Activated CD4-positive, alpha-beta T cell treated with anti-CD3 and anti-CD28 coated beads for 36 hours (primary cell): ENCODE data around the gene NCKAP5. TPM values are rescaled to one million over a fixed set of nuclear protein-coding genes. Genes with fewer than 3 reads are reported as not detected.

Experiments
- ATAC-seq: fragments of 200-7000 bp; cut with Tn5 transposase; one replicate; pipeline ENCODE4 v1.10.0; 2021; ENCODE audit warnings: mild to moderate bottlenecking, moderate library complexity
- CTCF ChIA-PET: fragments of 350-600 bp; sonication (Branson Sonifier 250); formaldehyde crosslinking; loops from one replicate; lab custom pipeline; 2021; ENCODE audit warnings: antibody characterized with exemption; lab: Charles Lee
- POLR2A ChIA-PET: fragments of 350-600 bp; sonication (Branson Sonifier 250); formaldehyde crosslinking; loops from one replicate; lab custom pipeline; 2021; ENCODE audit warnings: antibody characterized with exemption, inconsistent platforms; lab: Charles Lee
- DNase-seq: peaks from one replicate; pipeline ENCODE4 v3.0.0-alpha.2; 2020
- H3K27ac Mint-ChIP-seq: one replicate; pipeline ENCODE4 v1.8.0; 2021; ENCODE audit warnings: mixed read lengths
- H3K27me3 Mint-ChIP-seq: one replicate; pipeline ENCODE4 v1.8.0; 2021; ENCODE audit warnings: mixed read lengths
- H3K36me3 Mint-ChIP-seq: one replicate; pipeline ENCODE4 v1.8.0; 2021; ENCODE audit warnings: low read depth, mixed read lengths
- H3K4me1 Mint-ChIP-seq: one replicate; pipeline ENCODE4 v1.8.0; 2021; ENCODE audit warnings: mixed read lengths
- H3K4me3 Mint-ChIP-seq: one replicate; pipeline ENCODE4 v1.8.0; 2021; ENCODE audit warnings: mild to moderate bottlenecking, moderate library complexity, mixed read lengths
- H3K9me3 Mint-ChIP-seq: one replicate; pipeline ENCODE4 v1.8.0; 2021; ENCODE audit warnings: low read depth, mixed read lengths
- intact Hi-C, 2 experiments: fragments of 100-400 bp; cut with DNase I in 1 of 2; cut with micrococcal nuclease in 1 of 2; formaldehyde crosslinking; loops; one replicate each; pipeline versions ENCODE4 v1.14.2 to v1.15.1; 2022 to 2024; cut with DNase I, micrococcal nuclease
- total RNA-seq, 2 experiments: library from RNA; stranded (reverse); gene quantifications; one replicate each; pipeline ENCODE4 v1.2.3, GENCODE V29; 2021

NCKAP5 gene
- total RNA-seq, 2 experiments from 2014 or later, result not detected

DNA sequence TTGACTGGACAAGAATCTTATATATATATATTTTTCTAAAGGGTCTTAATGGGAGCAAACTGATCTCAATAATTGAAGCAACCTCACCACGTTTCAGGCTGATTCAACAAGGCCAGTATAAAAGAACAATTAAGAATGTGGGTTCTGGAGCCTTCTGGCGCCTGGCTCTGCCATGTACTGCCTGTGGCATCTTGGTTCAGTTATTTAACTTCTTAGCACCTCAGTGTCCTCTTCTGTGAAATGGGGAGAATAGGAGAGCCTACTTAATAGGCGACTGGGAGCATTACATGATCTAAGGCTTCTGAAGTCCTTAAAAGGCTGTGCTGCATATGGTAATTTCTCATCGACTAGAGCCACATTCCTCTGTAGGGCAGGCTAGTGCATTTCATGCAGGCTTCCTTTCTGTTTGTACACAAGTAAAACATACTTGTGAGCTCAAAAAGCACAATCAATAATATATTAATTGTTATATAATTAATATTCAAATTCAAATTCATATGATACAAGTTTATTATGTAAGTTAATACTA, 779.9 kb downstream of the NCKAP5 start:
- no peaks in the 10 kb centered on the region for H3K4me1 Mint-ChIP-seq
- ChIA-PET CTCF (no interaction called here), POLR2A (no interaction called here)
- H3K4me3 Mint-ChIP-seq, result no peak overlapping the region
- no peaks in the 10 kb centered on the region for H3K9me3 Mint-ChIP-seq
- intact Hi-C loops, result no loop called here
- DNase-seq (no peak), ATAC-seq (no peak)
- no peak overlapping the region for H3K27ac Mint-ChIP-seq
- no peaks in the 10 kb centered on the region for H3K36me3 Mint-ChIP-seq
- H3K27me3 Mint-ChIP-seq, result peaks cover 2% of the 10 kb centered on the region

DNA sequence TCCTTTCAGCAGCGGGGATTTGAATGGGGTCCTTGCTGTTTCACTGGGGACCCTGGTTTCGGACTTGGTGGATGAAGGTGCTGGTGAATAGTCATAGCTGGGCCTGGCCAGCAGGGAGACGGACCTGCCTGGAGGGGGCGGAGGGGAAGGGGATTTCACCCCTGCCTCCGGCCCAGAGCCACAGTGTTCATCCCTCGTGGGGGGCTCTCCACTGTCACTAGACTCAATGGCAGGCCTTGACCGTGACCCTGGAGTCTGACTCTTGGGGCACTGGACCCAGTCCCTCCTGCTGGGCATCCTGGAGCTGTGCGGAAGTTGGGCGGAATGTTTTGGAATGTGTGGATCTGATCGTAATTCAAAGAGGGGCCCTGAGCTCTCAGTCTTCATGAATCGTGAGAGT, 784.4 kb downstream of the NCKAP5 start:
- intact Hi-C loops, result no loop called here
- Mint-ChIP-seq H3K4me1 (no peaks in the 10 kb centered on the region), H3K27ac (no peak overlapping the region), H3K36me3 (no peaks in the 10 kb centered on the region), H3K4me3 (no peak overlapping the region), H3K27me3 (peaks cover 2% of the 10 kb centered on the region), H3K9me3 (no peaks in the 10 kb centered on the region)
- POLR2A ChIA-PET, result no interaction called here
- ATAC-seq (no peak), DNase-seq (no peak)
- CTCF ChIA-PET, result no interaction called here

DNA sequence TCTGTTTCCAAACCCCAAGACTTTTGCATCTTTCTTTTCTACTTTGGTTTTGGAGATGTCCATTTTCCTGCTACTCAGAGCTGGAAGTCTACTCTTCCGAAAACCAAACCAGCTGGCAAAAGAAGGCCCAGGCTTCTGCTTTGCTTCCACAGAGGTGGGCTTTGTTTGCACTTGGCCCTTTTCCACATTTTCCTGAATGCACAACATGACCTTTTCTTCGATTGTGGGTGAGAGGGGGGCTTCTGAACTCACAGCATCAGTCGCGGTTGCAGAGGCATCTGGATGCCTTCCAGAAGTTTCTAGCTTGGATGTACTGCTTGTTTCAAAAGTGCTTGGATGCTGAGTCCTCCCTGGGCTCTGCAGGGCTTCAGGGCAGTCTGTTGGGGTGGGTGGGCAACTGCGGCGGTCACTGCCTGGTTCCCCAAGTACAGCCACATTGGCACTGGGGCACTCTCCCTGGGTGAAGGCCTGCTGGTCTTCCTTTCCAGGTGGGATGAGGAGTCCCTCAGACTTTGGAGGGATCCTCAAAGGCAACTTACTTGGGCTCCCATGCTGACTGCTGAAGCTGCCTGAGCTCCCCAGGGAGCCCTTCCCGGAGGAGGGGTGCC, 786.0 kb downstream of the NCKAP5 start:
- ATAC-seq (no peak), DNase-seq (no peak)
- no peaks in the 10 kb centered on the region for H3K36me3 Mint-ChIP-seq
- H3K9me3 Mint-ChIP-seq, result no peaks in the 10 kb centered on the region
- no peak overlapping the region for H3K27ac Mint-ChIP-seq
- ChIA-PET CTCF (no interaction called here), POLR2A (no interaction called here)
- intact Hi-C loops, result no loop called here
- no peak overlapping the region for H3K4me3 Mint-ChIP-seq
- no peaks in the 10 kb centered on the region for H3K4me1 Mint-ChIP-seq
- peaks cover 2% of the 10 kb centered on the region for H3K27me3 Mint-ChIP-seq

DNA sequence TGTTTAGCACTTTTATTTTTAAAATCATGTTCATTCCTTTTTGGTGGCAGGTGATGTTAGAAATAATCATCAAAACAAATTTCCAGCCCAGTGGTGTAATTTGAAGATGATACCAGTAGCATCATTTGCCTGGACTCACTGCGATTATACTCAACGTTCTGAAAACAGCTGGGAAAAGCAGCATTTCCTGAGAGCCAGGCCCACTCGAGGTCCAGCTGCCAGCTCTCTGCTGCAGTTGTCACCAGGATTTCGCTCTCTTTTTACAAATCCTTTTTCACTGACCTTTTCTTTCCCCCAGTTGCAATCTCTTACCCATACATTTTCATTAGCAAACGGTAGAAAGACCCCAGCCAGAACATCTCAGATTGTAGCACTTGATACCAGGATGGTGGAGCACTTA, 787.6 kb downstream of the NCKAP5 start:
- no peak for ATAC-seq
- Mint-ChIP-seq H3K4me1 (no peaks in the 10 kb centered on the region), H3K27me3 (no peaks in the 10 kb centered on the region), H3K9me3 (no peaks in the 10 kb centered on the region), H3K4me3 (no peak overlapping the region), H3K27ac (no peak overlapping the region), H3K36me3 (no peaks in the 10 kb centered on the region)
- POLR2A ChIA-PET, result no interaction called here
- intact Hi-C loops, result no loop called here
- CTCF ChIA-PET, result no interaction called here
- DNase-seq, result no peak

DNA sequence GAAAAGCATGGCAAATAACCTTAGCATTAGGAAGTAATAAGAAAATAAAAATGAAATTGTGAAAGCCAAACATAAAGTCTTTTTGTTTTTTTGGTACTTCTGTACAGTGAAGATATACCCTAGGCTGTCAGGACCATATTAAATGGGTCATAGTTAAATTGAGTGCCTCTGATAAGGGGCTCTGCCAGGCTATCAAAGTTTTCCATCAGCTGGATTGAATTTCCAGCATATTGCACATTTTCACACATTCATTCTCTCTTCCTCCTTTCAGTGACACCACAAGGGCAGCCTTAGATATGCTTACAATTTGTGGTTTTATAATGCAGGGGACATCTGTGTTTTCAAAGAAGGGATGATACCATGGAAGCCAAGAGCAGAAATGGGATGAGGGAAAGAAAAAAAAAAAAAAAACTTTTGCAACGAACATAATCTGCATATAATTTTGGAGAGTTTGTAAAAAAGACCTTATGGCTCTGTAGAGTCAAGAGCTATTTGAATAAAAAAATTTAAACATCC, 789.0 kb downstream of the NCKAP5 start:
- H3K27me3 Mint-ChIP-seq, result no peaks in the 10 kb centered on the region
- H3K4me3 Mint-ChIP-seq, result no peak overlapping the region
- ATAC-seq (no peak), DNase-seq (no peak)
- ChIA-PET POLR2A (interaction anchor here (0.7 kb wide), 1 partner anchor 8 kb away, joined by 6 read pairs; no protein-coding TSS in a partner anchor), CTCF (no interaction called here)
- H3K27ac Mint-ChIP-seq, result no peak overlapping the region
- no peaks in the 10 kb centered on the region for H3K9me3 Mint-ChIP-seq
- H3K36me3 Mint-ChIP-seq, result no peaks in the 10 kb centered on the region
- H3K4me1 Mint-ChIP-seq, result no peaks in the 10 kb centered on the region
- intact Hi-C loops, result no loop called here

DNA sequence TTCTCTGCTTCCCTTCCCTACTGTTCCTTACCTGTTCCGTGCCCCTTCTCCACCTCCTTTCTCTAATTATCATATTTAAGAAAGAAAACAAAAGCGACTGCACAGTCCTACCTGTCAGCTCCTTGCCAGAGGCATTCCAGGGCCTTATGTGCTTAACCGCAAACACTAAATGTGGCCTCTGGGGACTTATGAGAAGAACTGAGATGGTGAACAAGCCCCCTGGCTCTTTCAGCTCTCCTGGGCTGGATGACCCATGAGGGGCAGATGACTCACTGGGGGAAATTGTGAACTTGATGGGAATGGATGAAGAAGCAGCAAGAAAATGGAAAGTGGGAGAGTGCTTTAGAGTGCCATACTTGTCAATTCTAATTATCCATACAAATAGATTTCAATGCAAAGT, 792.0 kb downstream of the NCKAP5 start:
- DNase-seq, result no peak
- no peaks in the 10 kb centered on the region for H3K4me1 Mint-ChIP-seq
- POLR2A ChIA-PET, result no interaction called here
- H3K27ac Mint-ChIP-seq, result no peak overlapping the region
- intact Hi-C loops, result no loop called here
- no peaks in the 10 kb centered on the region for H3K36me3 Mint-ChIP-seq
- CTCF ChIA-PET, result no interaction called here
- H3K4me3 Mint-ChIP-seq, result no peak overlapping the region
- H3K27me3 Mint-ChIP-seq, result no peaks in the 10 kb centered on the region
- H3K9me3 Mint-ChIP-seq, result no peaks in the 10 kb centered on the region
- no peak for ATAC-seq

DNA sequence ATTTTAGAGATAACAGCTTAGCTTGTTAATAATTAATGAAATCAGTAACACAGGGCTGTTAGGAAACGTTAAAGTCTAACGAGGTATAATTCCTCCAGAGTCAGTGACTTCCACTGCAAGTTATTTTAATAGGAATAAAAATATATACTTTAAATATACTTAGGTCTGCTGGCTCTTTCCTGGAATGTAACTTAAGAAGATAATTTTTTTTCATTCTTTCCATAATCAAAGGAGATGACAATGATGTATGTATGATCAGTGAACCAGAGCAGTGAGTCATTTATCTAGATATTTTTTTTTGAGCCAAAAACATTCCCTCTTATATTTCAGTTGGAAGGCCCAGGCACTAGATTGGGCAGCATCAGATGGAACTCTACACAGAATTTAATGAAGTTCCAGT, 794.1 kb downstream of the NCKAP5 start:
- ATAC-seq, result no peak
- Mint-ChIP-seq H3K27ac (no peak overlapping the region), H3K4me1 (no peaks in the 10 kb centered on the region), H3K36me3 (no peaks in the 10 kb centered on the region), H3K27me3 (no peaks in the 10 kb centered on the region), H3K4me3 (no peak overlapping the region), H3K9me3 (no peaks in the 10 kb centered on the region)
- ChIA-PET CTCF (no interaction called here), POLR2A (no interaction called here)
- no peak for DNase-seq
- intact Hi-C loops, result no loop called here

DNA sequence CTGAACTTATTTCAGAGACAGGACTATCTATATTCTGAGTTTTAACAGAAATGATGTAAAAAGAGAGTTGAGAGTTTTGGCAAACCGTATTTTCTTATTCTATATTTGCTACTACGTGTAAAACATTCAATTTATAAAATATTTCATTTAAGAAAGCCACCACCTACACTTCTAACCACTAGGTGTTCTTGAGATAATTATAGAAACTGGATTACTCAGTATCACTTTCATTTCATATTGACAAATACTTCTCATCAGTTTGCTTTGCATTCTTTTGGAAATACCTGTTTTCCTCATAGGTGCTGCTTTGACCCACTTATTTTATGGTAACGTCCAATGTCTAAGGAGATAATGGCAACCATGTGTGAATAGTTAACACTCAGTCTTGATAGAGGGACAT, 794.9 kb downstream of the NCKAP5 start:
- Mint-ChIP-seq H3K4me1 (no peaks in the 10 kb centered on the region), H3K36me3 (no peaks in the 10 kb centered on the region), H3K27me3 (no peaks in the 10 kb centered on the region), H3K4me3 (no peak overlapping the region), H3K27ac (no peak overlapping the region), H3K9me3 (no peaks in the 10 kb centered on the region)
- CTCF ChIA-PET, result no interaction called here
- POLR2A ChIA-PET, result no interaction called here
- intact Hi-C loops, result no loop called here
- ATAC-seq, result no peak
- no peak for DNase-seq

DNA sequence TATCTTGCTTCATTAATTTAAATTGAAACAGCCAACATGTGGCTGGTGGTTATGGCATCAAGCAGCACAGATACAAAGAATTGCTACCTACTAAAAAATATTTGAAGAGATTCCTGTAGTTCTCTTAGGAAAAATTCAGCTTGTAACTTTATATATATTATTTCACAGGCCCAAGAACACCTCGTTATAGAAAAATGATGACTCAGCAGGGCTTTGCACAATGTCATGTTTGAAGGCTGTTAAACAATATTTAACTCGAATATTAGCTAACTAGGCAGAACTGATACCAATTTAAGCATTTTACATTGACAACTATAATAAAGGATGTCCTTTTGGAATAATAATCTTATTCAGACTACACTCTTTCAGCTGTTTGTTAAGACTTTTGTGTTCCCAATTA, 795.9 kb downstream of the NCKAP5 start:
- no peak overlapping the region for H3K27ac Mint-ChIP-seq
- POLR2A ChIA-PET, result no interaction called here
- CTCF ChIA-PET, result no interaction called here

DNA sequence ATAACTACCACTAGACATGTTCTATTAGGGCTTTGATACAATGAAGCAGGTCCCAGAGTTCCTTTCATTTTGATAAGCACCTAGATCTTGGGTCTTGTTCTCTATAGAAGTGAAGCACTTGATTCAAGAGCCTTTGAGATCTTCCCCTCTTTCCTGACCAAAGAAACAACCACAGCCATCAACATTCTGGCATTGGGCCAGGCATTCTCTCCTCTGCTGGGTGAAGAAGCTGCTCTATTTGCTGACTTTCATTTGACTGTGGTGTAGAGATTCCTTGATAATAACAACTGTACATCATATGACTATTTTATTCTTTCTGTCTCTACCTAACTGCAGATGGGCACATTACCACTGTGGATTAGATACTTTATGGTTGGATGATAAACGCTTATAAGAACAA, 801.7 kb downstream of the NCKAP5 start:
- Mint-ChIP-seq H3K27me3 (no peaks in the 10 kb centered on the region), H3K9me3 (peaks cover 5% of the 10 kb centered on the region), H3K4me3 (no peak overlapping the region), H3K36me3 (no peaks in the 10 kb centered on the region), H3K27ac (no peak overlapping the region), H3K4me1 (no peaks in the 10 kb centered on the region)
- intact Hi-C loops, result no loop called here
- ChIA-PET CTCF (no interaction called here), POLR2A (no interaction called here)
- DNase-seq (no peak), ATAC-seq (no peak)

More for the DNA sequence above, 795.9 kb downstream of the NCKAP5 start:
- Mint-ChIP-seq H3K27me3 (no peaks in the 10 kb centered on the region), H3K4me3 (no peak overlapping the region), H3K4me1 (no peaks in the 10 kb centered on the region), H3K36me3 (no peaks in the 10 kb centered on the region), H3K9me3 (no peaks in the 10 kb centered on the region)
- ATAC-seq, result no peak
- intact Hi-C loops, result no loop called here
- DNase-seq, result no peak

DNA sequence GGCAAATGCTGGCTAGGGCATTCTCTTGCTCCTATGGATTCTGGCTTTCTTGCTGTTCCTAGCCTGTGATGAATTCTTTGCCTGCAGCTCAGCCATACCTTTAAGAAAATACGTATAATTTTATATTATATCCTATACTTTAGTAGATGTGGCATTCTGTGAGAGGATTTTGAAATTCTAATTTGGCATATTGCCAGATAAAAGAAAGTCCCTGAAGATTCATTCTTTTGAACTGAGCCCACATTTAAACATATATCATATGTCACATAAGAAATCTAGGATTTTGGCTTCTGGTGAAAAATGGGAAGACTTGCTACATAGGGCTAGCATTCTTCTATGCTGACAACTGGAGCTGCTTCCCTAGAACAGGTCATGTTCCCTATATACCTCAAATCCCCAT, 806.8 kb downstream of the NCKAP5 start:
- Mint-ChIP-seq H3K27me3 (no peaks in the 10 kb centered on the region), H3K27ac (no peak overlapping the region), H3K4me3 (no peak overlapping the region), H3K4me1 (no peaks in the 10 kb centered on the region), H3K9me3 (no peaks in the 10 kb centered on the region), H3K36me3 (no peaks in the 10 kb centered on the region)
- no peak for DNase-seq
- intact Hi-C loops, result no loop called here
- ChIA-PET POLR2A (no interaction called here), CTCF (no interaction called here)
- no peak for ATAC-seq

DNA sequence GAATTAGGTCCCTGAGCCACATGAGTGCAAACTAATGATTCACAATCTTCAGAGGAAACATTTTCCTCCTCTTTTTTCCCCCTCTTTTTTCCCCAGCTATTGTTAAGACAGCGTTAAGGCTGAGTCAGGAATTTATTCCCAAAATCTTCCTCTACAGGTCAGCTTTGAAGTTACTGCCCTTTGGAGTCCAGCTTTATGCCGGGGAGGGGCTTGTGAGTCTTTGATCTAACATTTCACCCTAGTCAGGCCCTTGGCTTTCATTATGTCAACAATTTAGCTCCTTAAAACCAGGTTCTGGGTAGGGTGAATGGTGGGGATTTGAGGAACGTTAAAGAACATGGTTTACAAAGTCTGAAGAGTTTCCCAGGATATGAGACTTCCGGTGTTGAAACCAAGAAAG, 807.3 kb downstream of the NCKAP5 start:
- no peaks in the 10 kb centered on the region for H3K9me3 Mint-ChIP-seq

More for the DNA sequence above, 807.3 kb downstream of the NCKAP5 start:
- CTCF ChIA-PET, result no interaction called here
- Mint-ChIP-seq H3K4me3 (no peak overlapping the region), H3K27me3 (no peaks in the 10 kb centered on the region), H3K4me1 (no peaks in the 10 kb centered on the region), H3K36me3 (no peaks in the 10 kb centered on the region), H3K27ac (no peak overlapping the region)
- ATAC-seq (no peak), DNase-seq (no peak)
- POLR2A ChIA-PET, result no interaction called here
- intact Hi-C loops, result no loop called here
